ENCODE results near the gene CTNND2.

Gene CTNND2

DNA sequence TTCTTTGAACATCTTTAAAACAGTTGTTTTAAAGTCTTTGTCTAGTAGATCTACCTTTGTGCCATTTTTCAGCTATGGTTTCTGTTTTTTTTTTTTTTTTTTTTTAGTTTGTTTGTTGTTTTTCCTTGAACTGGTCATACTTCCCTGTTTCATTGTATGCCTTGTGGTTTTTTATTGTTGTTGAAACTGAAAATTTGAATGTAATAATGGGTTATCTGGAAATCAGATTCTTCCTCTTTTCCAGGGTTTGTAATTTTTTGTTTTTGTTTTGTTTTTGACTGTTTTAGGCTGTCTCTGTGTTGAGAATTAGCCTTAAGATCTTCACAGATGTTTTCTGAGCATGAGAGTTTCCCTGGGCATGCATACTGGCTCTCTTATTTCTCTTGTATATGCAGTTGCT lies 873.6 kb downstream of the CTNND2 start:
- DNase-seq (ENCODE audit: low spot score) = no peak
- Histone ChIP-seq H3K27ac (no peak overlapping the region), H3K4me3 (no peak overlapping the region)
- TF ChIP-seq, protein P1, sequence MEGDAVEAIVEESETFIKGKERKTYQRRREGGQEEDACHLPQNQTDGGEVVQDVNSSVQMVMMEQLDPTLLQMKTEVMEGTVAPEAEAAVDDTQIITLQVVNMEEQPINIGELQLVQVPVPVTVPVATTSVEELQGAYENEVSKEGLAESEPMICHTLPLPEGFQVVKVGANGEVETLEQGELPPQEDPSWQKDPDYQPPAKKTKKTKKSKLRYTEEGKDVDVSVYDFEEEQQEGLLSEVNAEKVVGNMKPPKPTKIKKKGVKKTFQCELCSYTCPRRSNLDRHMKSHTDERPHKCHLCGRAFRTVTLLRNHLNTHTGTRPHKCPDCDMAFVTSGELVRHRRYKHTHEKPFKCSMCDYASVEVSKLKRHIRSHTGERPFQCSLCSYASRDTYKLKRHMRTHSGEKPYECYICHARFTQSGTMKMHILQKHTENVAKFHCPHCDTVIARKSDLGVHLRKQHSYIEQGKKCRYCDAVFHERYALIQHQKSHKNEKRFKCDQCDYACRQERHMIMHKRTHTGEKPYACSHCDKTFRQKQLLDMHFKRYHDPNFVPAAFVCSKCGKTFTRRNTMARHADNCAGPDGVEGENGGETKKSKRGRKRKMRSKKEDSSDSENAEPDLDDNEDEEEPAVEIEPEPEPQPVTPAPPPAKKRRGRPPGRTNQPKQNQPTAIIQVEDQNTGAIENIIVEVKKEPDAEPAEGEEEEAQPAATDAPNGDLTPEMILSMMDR (IDR thresholded peaks at IDR 0.05) = no peak

DNA sequence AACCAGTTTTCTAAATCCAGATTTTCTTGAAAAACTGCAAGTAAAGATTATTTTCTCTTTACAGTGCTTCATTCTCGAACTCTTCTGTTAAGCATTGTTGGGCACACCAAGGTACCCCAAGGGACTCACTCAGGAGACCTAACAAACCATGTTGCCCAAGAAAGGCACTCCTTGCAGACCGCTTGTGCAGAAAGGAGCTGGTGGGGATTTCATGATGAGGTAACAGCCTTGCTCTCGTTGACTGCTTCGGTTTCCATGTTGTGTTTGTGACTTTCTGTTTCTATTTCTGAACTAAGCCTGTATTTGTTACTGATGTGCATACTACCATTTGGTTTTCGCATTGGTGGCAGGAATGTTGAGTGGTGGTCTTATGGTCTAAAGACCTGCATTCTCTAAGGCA lies 876.6 kb downstream of the CTNND2 start:
- no peak for DNase-seq (ENCODE audit: low spot score)

DNA sequence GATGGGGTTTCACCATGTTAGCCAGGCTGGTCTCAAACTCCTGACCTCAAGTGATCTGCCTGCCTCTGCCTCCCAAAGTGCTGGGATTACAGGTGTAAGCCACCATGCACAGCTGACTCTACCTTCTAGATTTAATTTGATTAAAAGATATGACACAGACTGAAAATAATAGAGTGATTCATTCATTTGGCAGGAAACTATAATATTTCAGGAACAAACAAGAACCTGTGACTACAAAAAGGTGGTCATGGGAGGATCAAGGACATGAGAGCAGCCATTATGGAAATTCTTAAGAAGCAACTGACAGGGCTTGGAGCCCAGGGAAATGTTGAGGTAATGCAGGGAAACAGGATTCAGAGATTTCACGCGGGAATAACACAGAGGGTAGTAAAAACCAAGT lies 877.7 kb downstream of the CTNND2 start:
- Histone ChIP-seq H3K27ac (no peak overlapping the region), H3K4me3 (no peak overlapping the region)
- DNase-seq (ENCODE audit: low spot score) = no peak
- TF ChIP-seq, protein P1 (IDR thresholded peaks at IDR 0.05) = no peak

More for the DNA sequence above, 876.6 kb downstream of the CTNND2 start:
- TF ChIP-seq, protein P1 (IDR thresholded peaks at IDR 0.05) = no peak
- no peak overlapping the region for H3K4me3 ChIP-seq
- H3K27ac ChIP-seq = no peak overlapping the region

DNA sequence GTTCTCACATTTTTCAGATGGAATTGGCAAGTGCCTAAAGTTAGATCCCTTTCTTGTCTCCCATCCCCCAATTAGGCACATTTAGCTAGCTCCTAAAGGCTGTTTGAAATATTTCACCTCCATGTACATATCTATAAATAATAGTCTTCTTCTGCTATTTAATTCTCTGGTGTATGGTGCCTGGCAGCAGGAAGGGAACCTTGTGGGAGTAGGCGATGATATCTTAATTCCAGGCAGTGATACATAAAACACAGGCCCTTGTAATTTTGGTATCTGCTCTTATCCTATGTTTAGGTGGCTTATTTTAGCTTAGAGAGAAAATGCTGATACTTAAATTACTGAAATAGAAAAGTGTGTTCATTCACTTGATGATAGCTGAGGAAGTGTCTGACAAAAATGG lies 880.3 kb downstream of the CTNND2 start:
- Histone ChIP-seq H3K4me3 (no peak overlapping the region), H3K27ac (no peak overlapping the region)
- TF ChIP-seq, protein P1 (IDR thresholded peaks at IDR 0.05) = no peak
- no peak for DNase-seq (ENCODE audit: low spot score)

DNA sequence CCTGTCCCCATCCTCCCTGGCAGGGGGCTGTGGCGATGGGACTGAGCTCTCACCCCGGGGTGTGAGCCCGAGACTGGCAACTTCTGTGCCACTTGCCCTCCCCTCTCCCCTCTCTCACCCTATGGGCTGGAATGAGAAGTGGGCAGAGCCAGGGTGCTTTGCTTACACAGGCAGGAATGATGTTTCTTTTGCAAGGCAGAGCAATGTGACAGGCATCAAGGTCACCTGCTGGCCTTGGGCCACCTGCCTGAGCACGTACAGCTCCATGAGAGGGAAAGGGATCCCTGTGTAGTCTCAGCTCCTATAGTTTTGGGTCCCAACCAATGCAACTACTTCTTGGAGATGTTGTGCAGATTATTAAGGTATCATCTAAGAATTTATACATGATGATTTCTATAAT lies 890.5 kb downstream of the CTNND2 start:
- TF ChIP-seq, protein P1 (IDR thresholded peaks at IDR 0.05) = no peak
- Histone ChIP-seq H3K4me3 (no peak overlapping the region), H3K27ac (no peak overlapping the region)
- no peak for DNase-seq (ENCODE audit: low spot score)

DNA sequence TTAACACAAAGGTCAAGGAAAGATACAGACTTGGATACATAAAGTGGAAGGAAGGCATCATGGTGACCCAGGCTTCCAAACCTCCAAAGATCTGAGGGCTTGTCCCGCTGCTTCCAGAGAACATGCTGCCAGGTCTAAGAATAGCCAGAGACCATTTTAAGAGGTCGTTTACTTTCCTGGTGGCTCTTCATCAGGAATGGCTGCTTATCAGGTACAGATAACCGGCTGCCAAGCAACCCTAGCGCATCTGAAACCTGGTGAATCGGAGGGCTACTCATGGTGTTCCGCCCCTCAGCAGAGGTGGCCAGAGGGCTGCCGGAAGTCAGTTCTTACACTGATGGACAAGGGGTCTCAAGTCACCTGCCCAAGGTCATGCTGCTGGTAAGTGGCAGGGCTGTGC lies 892.0 kb downstream of the CTNND2 start:
- H3K27ac ChIP-seq = no peak overlapping the region
- no peak for DNase-seq (ENCODE audit: low spot score)
- TF ChIP-seq, protein P1 (IDR thresholded peaks at IDR 0.05) = no peak
- no peak overlapping the region for H3K4me3 ChIP-seq

DNA sequence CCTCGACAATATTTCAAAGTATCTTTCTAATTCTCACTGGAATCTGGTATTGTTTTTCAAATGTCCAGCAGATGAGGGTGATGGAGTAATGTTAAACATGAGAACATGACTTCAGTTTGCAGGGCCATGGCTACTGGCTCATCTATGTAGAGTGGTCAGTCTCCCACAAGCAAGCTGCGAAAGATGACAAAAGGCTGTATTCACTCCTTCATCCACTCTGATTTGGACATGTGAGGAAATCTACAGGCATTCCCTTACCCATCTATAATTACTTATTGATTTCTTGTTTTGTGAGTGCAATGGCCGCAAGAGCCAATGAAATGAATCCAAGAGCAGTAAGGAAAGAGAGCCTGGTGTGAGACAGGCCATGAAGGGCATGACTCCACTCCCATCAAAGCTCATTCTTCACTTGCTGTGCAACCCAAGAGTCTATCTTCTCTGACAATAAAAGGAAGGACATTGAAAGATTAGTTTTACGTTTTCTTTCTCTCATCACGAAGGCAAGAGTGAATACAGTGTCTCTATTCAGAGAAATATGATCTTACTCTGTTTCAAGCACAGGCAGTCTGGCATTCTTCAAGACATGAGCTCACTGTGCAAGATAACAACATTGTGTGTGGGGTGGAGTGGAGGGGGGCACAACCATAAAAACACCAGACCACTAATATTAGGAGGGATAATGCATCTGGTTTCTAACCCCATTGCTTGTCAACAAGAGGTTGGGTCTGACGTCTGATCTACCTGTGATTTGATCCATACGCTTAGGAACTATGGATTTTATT lies 893.6 kb downstream of the CTNND2 start:
- Histone ChIP-seq H3K4me3 (no peak overlapping the region), H3K27ac (no peak overlapping the region)
- TF ChIP-seq, protein P1 (IDR thresholded peaks at IDR 0.05) = no peak
- no peak for DNase-seq (ENCODE audit: low spot score)

Data from coronary artery (tissue), 2 donors.